ENCODE results near the gene SNX11. TPM values are rescaled to one million over a fixed set of nuclear protein-coding genes. Genes with fewer than 3 reads are reported as not detected.

Gene SNX11
- total RNA-seq, 4 donors from 2014 or later, result 12.7 to 16.6 (median 15.0) TPM

GRCh38 chr17:48106802-48107136 is 797 bp upstream of the SNX11 start:
- no peak for DNase-seq
- intact Hi-C loops (cut with DNase I), result no loop called here
- no peaks in the 10 kb centered on the region for H3K27me3 ChIP-seq

DNA sequence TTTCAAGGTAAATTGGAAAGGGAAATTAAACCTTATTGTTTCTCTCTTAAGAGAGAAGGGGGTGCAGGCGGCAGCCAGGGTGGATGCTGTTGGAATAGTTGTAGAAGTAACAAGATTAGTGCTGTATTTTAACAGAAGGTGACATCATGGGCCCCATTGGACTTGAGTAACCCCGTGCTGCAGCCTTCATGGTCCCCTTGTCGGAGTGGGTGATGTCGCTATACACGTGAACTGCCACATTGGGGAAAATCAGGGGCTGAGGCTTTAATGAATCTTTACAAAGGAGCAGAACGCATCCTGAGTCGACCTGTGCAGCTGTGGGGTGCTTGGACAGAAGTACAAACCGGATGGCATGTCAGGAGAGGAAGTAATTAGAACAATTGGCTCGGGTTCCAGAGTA is 3.2 kb downstream of the SNX11 start:
- no peak overlapping the region for H3K27ac ChIP-seq
- H3K36me3 ChIP-seq, result peaks cover 0 to 47% (median 0%) of the 10 kb centered on the region in 3 donors

More at GRCh38 chr17:48106802-48107136, 797 bp upstream of the SNX11 start:
- peak overlapping the region; percentile 58 to 88 (median 78) for H3K4me3 ChIP-seq
- peaks cover 0 to 7% (median 0%) of the 10 kb centered on the region in 3 donors for H3K36me3 ChIP-seq
- H3K27ac ChIP-seq, result peak overlapping the region; percentile 94 to 97 (median 96)
- no peaks in the 10 kb centered on the region for H3K9me3 ChIP-seq
- peaks cover 4 to 42% (median 17%) of the 10 kb centered on the region in 3 donors for H3K4me1 ChIP-seq
- TF ChIP-seq CTCF (IDR thresholded peaks at IDR 0.05), result no peak
- TF ChIP-seq POLR2A (IDR thresholded peaks at IDR 0.05), result no peak
- 33 to 45% methylated on average over 11 to 13 of the region's 13 CpGs for WGBS, 2 donors

DNA sequence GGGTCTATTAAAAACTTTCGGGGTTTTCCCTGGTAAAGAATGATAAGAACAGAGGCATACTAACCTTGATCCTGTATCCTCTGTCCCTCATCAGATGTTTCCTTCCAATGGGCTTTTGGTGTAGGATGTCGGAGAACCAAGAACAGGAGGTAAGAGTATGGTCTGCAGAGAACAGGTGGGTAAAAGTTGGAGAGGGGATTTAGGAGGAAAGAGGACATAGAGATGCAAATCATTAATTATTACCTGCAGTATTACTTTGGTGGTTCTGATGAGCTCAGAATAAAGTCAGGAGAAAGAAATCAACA is 4.3 kb downstream of the SNX11 start:
- intact Hi-C loops (cut with DNase I), result no loop called here
- peaks cover under 1 to 37% (median 17%) of the 10 kb centered on the region in 3 donors for H3K4me1 ChIP-seq
- no peaks in the 10 kb centered on the region for H3K9me3 ChIP-seq
- H3K4me3 ChIP-seq, result no peak overlapping the region
- no peak overlapping the region for H3K27ac ChIP-seq
- WGBS, 2 donors, result 79 to 82% methylated on average over 2 of the region's 2 CpGs
- TF ChIP-seq POLR2A (IDR thresholded peaks at IDR 0.05) (no peak), CTCF (IDR thresholded peaks at IDR 0.05) (no peak)
- DNase-seq, result no peak
- H3K36me3 ChIP-seq, result peaks cover 0 to 58% (median 0%) of the 10 kb centered on the region in 3 donors
- no peaks in the 10 kb centered on the region for H3K27me3 ChIP-seq

More for the DNA sequence above, 3.2 kb downstream of the SNX11 start:
- WGBS, 2 donors, result 62 to 66% methylated on average over 9 of the region's 9 CpGs
- no peak for DNase-seq
- no peak overlapping the region for H3K4me3 ChIP-seq
- peaks cover 4 to 43% (median 17%) of the 10 kb centered on the region in 3 donors for H3K4me1 ChIP-seq
- H3K27me3 ChIP-seq, result no peaks in the 10 kb centered on the region
- TF ChIP-seq CTCF (IDR thresholded peaks at IDR 0.05) (no peak), POLR2A (IDR thresholded peaks at IDR 0.05) (no peak)
- no peaks in the 10 kb centered on the region for H3K9me3 ChIP-seq
- intact Hi-C loops (cut with DNase I), result no loop called here

DNA sequence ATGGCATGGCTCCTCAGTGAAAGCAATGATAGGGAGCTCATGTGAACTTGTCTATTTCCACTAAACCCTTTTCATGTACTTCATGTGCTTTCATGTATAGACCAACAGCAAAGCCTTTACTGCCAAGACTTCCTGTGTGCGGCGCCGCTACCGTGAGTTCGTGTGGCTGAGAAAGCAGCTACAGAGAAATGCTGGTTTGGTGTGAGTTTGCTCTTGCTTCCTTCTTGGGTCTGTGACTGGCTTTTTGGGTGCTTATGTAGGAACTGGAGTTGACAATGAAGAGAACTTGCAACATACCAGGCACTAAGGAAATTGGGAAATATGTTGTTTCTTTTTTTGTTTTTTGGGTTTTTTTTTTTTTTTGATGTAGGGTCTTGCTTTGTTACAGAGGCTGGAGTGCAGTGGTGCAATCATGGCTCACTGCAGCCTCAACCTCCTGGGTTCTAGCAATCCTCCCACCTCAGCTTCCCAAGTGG is 5.7 kb downstream of the SNX11 start:
- H3K27me3 ChIP-seq, result no peaks in the 10 kb centered on the region
- no peaks in the 10 kb centered on the region for H3K9me3 ChIP-seq
- TF ChIP-seq CTCF (IDR thresholded peaks at IDR 0.05) (no peak), POLR2A (IDR thresholded peaks at IDR 0.05) (no peak)
- 93 to 94% methylated on average over 5 of the region's 5 CpGs for WGBS, 2 donors
- peaks cover 0 to 33% (median 16%) of the 10 kb centered on the region in 3 donors for H3K4me1 ChIP-seq
- H3K27ac ChIP-seq, result peak overlapping the region in 2 of 4 donors; percentile 30 to 48
- intact Hi-C loops (cut with DNase I), result no loop called here
- H3K36me3 ChIP-seq, result peaks cover 4 to 72% (median 7%) of the 10 kb centered on the region in 3 donors
- H3K4me3 ChIP-seq, result no peak overlapping the region
- DNase-seq, result no peak

DNA sequence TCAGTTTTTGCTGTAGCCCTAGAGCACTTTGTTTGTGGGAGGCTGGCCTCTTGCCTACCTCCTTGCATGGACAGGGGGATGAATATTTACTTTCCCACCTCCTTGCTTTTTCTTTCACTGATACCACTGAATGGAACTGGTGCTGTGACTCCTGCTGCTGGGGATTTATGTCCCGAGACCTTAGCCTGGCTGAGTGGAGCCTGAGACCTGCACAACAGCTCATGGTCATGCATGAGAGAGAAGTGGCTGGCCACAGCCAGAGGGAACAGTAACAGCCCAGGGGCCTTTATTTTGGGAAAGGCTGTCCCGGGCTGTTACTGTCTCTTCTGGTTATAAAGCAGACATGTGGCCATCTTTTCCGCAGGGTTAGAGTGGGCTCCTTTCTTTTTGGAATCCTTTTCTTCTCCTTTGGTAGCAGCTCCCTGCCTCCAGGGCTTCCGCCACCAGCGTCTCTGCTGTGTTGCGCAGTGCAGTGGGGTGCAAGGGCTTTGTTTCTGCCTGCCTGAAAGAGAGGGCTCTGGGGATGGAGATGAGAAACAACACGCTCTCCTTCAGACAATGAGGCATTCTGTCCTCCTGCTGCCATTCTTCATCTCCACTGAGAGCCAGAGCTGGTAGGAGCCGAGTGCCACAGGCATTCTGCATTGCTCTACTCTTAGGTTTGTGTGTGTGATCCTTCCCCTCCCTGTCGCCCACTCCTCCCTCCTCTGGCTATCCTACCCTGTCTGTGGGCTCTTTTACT is 14.5 kb downstream of the SNX11 start:
- H3K27ac ChIP-seq, result no peak overlapping the region
- peaks cover 0 to 6% (median 1%) of the 10 kb centered on the region in 3 donors for H3K4me1 ChIP-seq
- intact Hi-C loops (cut with DNase I), result no loop called here
- DNase-seq, result no peak
- TF ChIP-seq POLR2A (IDR thresholded peaks at IDR 0.05) (no peak), CTCF (IDR thresholded peaks at IDR 0.05) (no peak)
- H3K27me3 ChIP-seq, result no peaks in the 10 kb centered on the region
- no peaks in the 10 kb centered on the region for H3K9me3 ChIP-seq
- H3K4me3 ChIP-seq, result no peak overlapping the region
- H3K36me3 ChIP-seq, result peaks cover 27 to 88% (median 28%) of the 10 kb centered on the region in 3 donors
- 72 to 81% methylated on average over 8 to 9 of the region's 9 CpGs for WGBS, 2 donors

Data from esophagus squamous epithelium (tissue), 5 donors.